HepG2 (cell line): Measurements from ENCODE around the gene RILP. TPM values are rescaled to one million over a fixed set of nuclear protein-coding genes. Genes with fewer than 3 reads are reported as not detected.

Experiments
- CREM ChIP-seq, 2 experiments: sonication (generic) in 1 of 2; formaldehyde crosslinking in 1 of 2; IDR thresholded peaks; 2 replicates each; pipeline versions ENCODE4 v1.4.0 to v1.6.1; 2016 to 2020; ENCODE audit warnings: antibody characterized with exemption in 1 of 2, mild to moderate bottlenecking in 1 of 2, missing genetic modification reagents in 1 of 2
- GLI4 ChIP-seq: sonication (generic); formaldehyde crosslinking; IDR thresholded peaks from 2 replicates; pipeline ENCODE4 v1.5.1; 2020; ENCODE audit warnings: missing genetic modification reagents, mild to moderate bottlenecking, moderate library complexity, borderline replicate concordance
- MXD4 ChIP-seq: IDR thresholded peaks from 2 replicates; pipeline ENCODE4 v1.6.1; 2016; ENCODE audit warnings: mild to moderate bottlenecking, missing biosample characterization, missing genetic modification reagents
- NFATC3 ChIP-seq: sonication (generic); formaldehyde crosslinking; IDR thresholded peaks from 2 replicates; pipeline ENCODE4 v1.5.1; 2020; ENCODE audit warnings: mild to moderate bottlenecking, missing genetic modification reagents
- PHB2 ChIP-seq: fragments of 450-650 bp; IDR thresholded peaks from 2 replicates; pipeline ENCODE4 v1.6.1; 2018; ENCODE audit not compliant: partially characterized antibody
- RORA ChIP-seq: sonication (generic); formaldehyde crosslinking; IDR thresholded peaks from 2 replicates; pipeline ENCODE4 v1.5.0; 2020; ENCODE audit warnings: mild to moderate bottlenecking, missing genetic modification reagents, moderate library complexity
- SIN3B ChIP-seq: fragments of 150-350 bp; IDR thresholded peaks from 2 replicates; pipeline ENCODE4 v1.6.1; 2014; ENCODE audit warnings: low read length
- SKI ChIP-seq: fragments of 450-650 bp; IDR thresholded peaks from one replicate; pipeline ENCODE4 v1.6.1; 2018; ENCODE audit warnings: mild to moderate bottlenecking; ENCODE audit not compliant: partially characterized antibody
- SUZ12 ChIP-seq: fragments of 150-350 bp; IDR thresholded peaks from 2 replicates; pipeline ENCODE4 v1.6.1; 2014; ENCODE audit warnings: low read depth, low read length
- TCF7 ChIP-seq: sonication (generic); IDR thresholded peaks from 2 replicates; pipeline ENCODE4 v1.6.1; 2016; ENCODE audit warnings: antibody characterized with exemption, low read depth
- ZBTB42 ChIP-seq: sonication (generic); formaldehyde crosslinking; IDR thresholded peaks from 2 replicates; pipeline ENCODE4 v1.5.0; 2020; ENCODE audit warnings: mild to moderate bottlenecking, missing genetic modification reagents
- ZBTB7B ChIP-seq: sonication (generic); formaldehyde crosslinking; IDR thresholded peaks from 2 replicates; pipeline ENCODE4 v1.4.0; 2020; ENCODE audit warnings: missing genetic modification reagents
- ZNF136 ChIP-seq: sonication (generic); formaldehyde crosslinking; IDR thresholded peaks from 2 replicates; pipeline ENCODE4 v1.8.1; 2022; ENCODE audit warnings: low read depth, mild to moderate bottlenecking, moderate library complexity, missing genetic modification reagents
- ZNF234 ChIP-seq: sonication (generic); formaldehyde crosslinking; conservative IDR thresholded peaks from 2 replicates; pipeline ENCODE4 v1.5.1; 2020; ENCODE audit warnings: mild to moderate bottlenecking, missing genetic modification reagents
- ZNF33A ChIP-seq: sonication (generic); formaldehyde crosslinking; IDR thresholded peaks from 2 replicates; pipeline ENCODE4 v1.5.1; 2020; ENCODE audit warnings: missing genetic modification reagents, mild to moderate bottlenecking, moderate library complexity, borderline replicate concordance
- ZNF530 ChIP-seq: sonication (generic); formaldehyde crosslinking; IDR thresholded peaks from 2 replicates; pipeline ENCODE4 v1.5.0; 2020; ENCODE audit warnings: low read depth, mild to moderate bottlenecking, missing genetic modification reagents
- ZNF672 ChIP-seq: sonication (generic); formaldehyde crosslinking; IDR thresholded peaks from 2 replicates; pipeline ENCODE4 v1.8.1; 2022; ENCODE audit warnings: missing genetic modification reagents
- ZNF703 ChIP-seq: sonication (generic); formaldehyde crosslinking; IDR thresholded peaks from 2 replicates; pipeline ENCODE4 v1.5.1; 2020; ENCODE audit warnings: missing genetic modification reagents, mild to moderate bottlenecking, moderate library complexity, borderline replicate concordance
- polyA plus RNA-seq, 8 experiments: library from polyadenylated mRNA; depleted of rRNA in 3 of 8; stranded (reverse) in 7 of 8; unstranded in 1 of 8; fragments of >200 nt; fragmentation: Illumina TruSeq in 4 of 8; extraction: Trizol in 4 of 8; gene quantifications; 2 replicates each; pipeline versions ENCODE4 v1.2.1 to v1.2.3, GENCODE V29; 2011 to 2016; ENCODE audit warnings: low read depth in 4 of 8, missing spikeins in 1 of 8, mixed read lengths in 1 of 8; ENCODE audit not compliant: insufficient read depth in 1 of 8
- total RNA-seq, 5 experiments: library from RNA; depleted of rRNA; stranded (reverse); fragments of >200 nt; fragmentation: Illumina TruSeq; extraction: Trizol; gene quantifications; 2 replicates each; pipeline ENCODE4 v1.2.3, GENCODE V29; 2016; ENCODE audit warnings: low read depth in 1 of 5
- TF ChIP-seq, protein P1 (sequence below): sonication (generic); formaldehyde crosslinking; IDR thresholded peaks from 2 replicates; pipeline ENCODE4 v1.4.0; 2020; ENCODE audit warnings: missing genetic modification reagents, borderline replicate concordance
- TF ChIP-seq, protein P2 (sequence below): sonication (generic); formaldehyde crosslinking; IDR thresholded peaks from 2 replicates; pipeline ENCODE4 v1.4.0; 2020; ENCODE audit warnings: missing genetic modification reagents
- TF ChIP-seq, protein P3 (sequence below): sonication (generic); formaldehyde crosslinking; IDR thresholded peaks from 2 replicates; pipeline ENCODE4 v1.8.1; 2023; ENCODE audit warnings: mild to moderate bottlenecking, inconsistent platforms, moderate library complexity, missing genetic modification reagents, borderline replicate concordance
- TF ChIP-seq, protein P4 (sequence below): sonication (generic); formaldehyde crosslinking; IDR thresholded peaks from 2 replicates; pipeline ENCODE4 v1.9.0; 2022; ENCODE audit warnings: low read depth, missing genetic modification reagents

The RILP gene
- total and polyA plus RNA-seq, 2 of the 13 experiments (the other 11 are each of a cell fraction or from before 2014, with no cell fraction given) = 6.6 to 8.1 TPM

DNA sequence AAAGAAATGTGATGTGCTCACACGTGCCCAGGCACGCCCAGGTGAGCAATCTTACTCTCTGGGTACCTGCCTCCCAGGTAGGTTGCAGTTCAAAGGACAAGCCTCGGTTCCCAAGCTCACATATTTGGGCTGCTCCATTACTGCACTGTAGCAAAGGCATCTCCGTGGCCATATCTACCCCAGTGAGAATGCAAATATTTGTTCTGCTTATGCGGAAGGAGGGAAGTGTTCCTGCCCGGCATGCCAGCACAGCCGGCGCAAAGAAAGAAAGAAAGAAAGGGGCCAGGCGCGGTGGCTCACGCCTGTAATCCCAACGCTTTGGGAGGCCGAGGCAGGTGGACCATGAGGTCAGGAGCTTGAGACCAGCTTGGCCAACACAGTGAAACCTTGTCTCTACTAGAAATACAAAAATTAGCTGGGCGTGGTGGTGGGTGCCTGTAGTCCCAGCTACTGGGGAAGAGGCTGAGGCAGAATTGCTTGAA is 51.8 kb downstream of the RILP start (continued):
- TF ChIP-seq, protein P1, sequence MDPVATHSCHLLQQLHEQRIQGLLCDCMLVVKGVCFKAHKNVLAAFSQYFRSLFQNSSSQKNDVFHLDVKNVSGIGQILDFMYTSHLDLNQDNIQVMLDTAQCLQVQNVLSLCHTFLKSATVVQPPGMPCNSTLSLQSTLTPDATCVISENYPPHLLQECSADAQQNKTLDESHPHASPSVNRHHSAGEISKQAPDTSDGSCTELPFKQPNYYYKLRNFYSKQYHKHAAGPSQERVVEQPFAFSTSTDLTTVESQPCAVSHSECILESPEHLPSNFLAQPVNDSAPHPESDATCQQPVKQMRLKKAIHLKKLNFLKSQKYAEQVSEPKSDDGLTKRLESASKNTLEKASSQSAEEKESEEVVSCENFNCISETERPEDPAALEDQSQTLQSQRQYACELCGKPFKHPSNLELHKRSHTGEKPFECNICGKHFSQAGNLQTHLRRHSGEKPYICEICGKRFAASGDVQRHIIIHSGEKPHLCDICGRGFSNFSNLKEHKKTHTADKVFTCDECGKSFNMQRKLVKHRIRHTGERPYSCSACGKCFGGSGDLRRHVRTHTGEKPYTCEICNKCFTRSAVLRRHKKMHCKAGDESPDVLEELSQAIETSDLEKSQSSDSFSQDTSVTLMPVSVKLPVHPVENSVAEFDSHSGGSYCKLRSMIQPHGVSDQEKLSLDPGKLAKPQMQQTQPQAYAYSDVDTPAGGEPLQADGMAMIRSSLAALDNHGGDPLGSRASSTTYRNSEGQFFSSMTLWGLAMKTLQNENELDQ (CRISPR knock-in tag) = no peak
- TF ChIP-seq ZBTB42 (CRISPR knock-in tag) (no peak), SUZ12 (no peak), ZBTB7B (peak; percentile 66; the same call in 1 of the 2 replicates), ZNF672 (CRISPR knock-in tag) (no peak), TCF7 (peak; percentile 67), ZNF33A (no peak), GLI4 (no peak), CREM (IDR thresholded peaks at IDR 0.05) (peak; percentile 46; the same call in 1 of the 2 replicates), CREM (CRISPR knock-in tag; IDR thresholded peaks at IDR 0.05) (no peak), ZNF703 (CRISPR knock-in tag) (no peak), NFATC3 (CRISPR knock-in tag) (no peak), MXD4 (no peak; the same call in 1 of the 2 replicates), SKI (no peak), PHB2 (no peak), ZNF234 (CRISPR knock-in tag) (no peak), ZNF136 (CRISPR knock-in tag) (0 out of 2 replicates have a peak, but pooled peaks have one; percentile 25), RORA (CRISPR knock-in tag) (no peak), ZNF530 (CRISPR knock-in tag) (no peak), SIN3B (no peak)
- TF ChIP-seq, protein P2, sequence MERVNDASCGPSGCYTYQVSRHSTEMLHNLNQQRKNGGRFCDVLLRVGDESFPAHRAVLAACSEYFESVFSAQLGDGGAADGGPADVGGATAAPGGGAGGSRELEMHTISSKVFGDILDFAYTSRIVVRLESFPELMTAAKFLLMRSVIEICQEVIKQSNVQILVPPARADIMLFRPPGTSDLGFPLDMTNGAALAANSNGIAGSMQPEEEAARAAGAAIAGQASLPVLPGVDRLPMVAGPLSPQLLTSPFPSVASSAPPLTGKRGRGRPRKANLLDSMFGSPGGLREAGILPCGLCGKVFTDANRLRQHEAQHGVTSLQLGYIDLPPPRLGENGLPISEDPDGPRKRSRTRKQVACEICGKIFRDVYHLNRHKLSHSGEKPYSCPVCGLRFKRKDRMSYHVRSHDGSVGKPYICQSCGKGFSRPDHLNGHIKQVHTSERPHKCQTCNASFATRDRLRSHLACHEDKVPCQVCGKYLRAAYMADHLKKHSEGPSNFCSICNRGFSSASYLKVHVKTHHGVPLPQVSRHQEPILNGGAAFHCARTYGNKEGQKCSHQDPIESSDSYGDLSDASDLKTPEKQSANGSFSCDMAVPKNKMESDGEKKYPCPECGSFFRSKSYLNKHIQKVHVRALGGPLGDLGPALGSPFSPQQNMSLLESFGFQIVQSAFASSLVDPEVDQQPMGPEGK (CRISPR knock-in tag) = peak; percentile 91
- TF ChIP-seq, protein P3, sequence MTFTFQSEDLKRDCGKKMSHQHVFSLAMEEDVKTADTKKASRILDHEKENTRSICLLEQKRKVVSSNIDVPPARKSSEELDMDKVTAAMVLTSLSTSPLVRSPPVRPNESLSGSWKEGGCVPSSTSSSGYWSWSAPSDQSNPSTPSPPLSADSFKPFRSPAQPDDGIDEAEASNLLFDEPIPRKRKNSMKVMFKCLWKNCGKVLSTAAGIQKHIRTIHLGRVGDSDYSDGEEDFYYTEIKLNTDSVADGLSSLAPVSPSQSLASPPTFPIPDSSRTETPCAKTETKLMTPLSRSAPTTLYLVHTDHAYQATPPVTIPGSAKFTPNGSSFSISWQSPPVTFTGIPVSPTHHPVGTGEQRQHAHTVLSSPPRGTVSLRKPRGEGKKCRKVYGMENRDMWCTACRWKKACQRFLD (CRISPR knock-in tag) = no peak
- TF ChIP-seq, protein P4, sequence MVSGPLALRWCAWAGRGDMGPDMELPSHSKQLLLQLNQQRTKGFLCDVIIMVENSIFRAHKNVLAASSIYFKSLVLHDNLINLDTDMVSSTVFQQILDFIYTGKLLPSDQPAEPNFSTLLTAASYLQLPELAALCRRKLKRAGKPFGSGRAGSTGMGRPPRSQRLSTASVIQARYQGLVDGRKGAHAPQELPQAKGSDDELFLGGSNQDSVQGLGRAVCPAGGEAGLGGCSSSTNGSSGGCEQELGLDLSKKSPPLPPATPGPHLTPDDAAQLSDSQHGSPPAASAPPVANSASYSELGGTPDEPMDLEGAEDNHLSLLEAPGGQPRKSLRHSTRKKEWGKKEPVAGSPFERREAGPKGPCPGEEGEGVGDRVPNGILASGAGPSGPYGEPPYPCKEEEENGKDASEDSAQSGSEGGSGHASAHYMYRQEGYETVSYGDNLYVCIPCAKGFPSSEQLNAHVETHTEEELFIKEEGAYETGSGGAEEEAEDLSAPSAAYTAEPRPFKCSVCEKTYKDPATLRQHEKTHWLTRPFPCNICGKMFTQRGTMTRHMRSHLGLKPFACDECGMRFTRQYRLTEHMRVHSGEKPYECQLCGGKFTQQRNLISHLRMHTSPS (CRISPR knock-in tag) = peak; percentile 86
